Neural cell (in vitro differentiated cells): ENCODE measurements around the gene RABGAP1L.

ENCODE experiments used
- CTCF ChIP-seq: fragments of 450-650 bp; IDR thresholded peaks from 2 replicates; pipeline ENCODE4 v1.5.1; 2014; ENCODE audit warnings: antibody characterized with exemption, mild to moderate bottlenecking, moderate library complexity; ENCODE audit not compliant: poor library complexity, severe bottlenecking
- EP300 ChIP-seq: fragments of 450-650 bp; conservative IDR thresholded peaks from 2 replicates; pipeline ENCODE4 v1.6.1; 2014; ENCODE audit warnings: antibody characterized with exemption, mild to moderate bottlenecking, moderate library complexity; ENCODE audit not compliant: poor library complexity, severe bottlenecking
- EZH2 ChIP-seq: fragments of 200-600, 300-800 bp; shearing (Covaris generic), sonication (generic); IDR thresholded peaks from 2 replicates; pipeline ENCODE4 v1.6.1; 2014; ENCODE audit warnings: antibody characterized with exemption, low read length, borderline replicate concordance, mild to moderate bottlenecking; ENCODE audit not compliant: insufficient read depth, poor library complexity, severe bottlenecking
- POLR2AphosphoS5 ChIP-seq: IDR thresholded peaks from 2 replicates; pipeline ENCODE4 v1.6.1; 2012
- RAD21 ChIP-seq: fragments of 450-650 bp; conservative IDR thresholded peaks from 2 replicates; pipeline ENCODE4 v1.6.1; 2014; ENCODE audit warnings: antibody characterized with exemption, mild to moderate bottlenecking, moderate library complexity

- TF ChIP-seq CTCF: no peak
- TF ChIP-seq EP300: peak; percentile 50
- TF ChIP-seq EZH2: no peak
- TF ChIP-seq RAD21: no peak
- TF ChIP-seq POLR2AphosphoS5: peak; percentile 54
These were observed 632.5 kb downstream of the RABGAP1L start for GRCh38 chr1:174791863-174792262.
